ENCODE measurements around the gene AHRR. TPM values are rescaled to one million over a fixed set of nuclear protein-coding genes. Genes with fewer than 3 reads are reported as not detected.
"Not testable (repeated sequence)": the region's sequence is repeated elsewhere in the genome, so short reads cannot be mapped to it uniquely, and the experiment has no call there.

The AHRR gene
- 10 to 100 TPM in 1 of 2 donors, 1 to 10 TPM in 1; 1.9 to 17.7 TPM for total RNA-seq

GRCh38 chr5:321230-321725 is at the start of gene AHRR:
Gene AHRR, plus strand, starts transcription at chr5:321714. Its CDS starts 22,189 bp downstream, at chr5:343903.
- TF ChIP-seq POLR2AphosphoS5 (IDR thresholded peaks at IDR 0.05) = no peak
- peak in 1 of 4 experiments; percentile 24 for TF ChIP-seq CTCF (IDR thresholded peaks at IDR 0.05)
- H3K4me1 ChIP-seq (replicated peaks) = peaks cover 5% of the 10 kb centered on the region
- intact Hi-C loops (cut with DNase I) = no loop called here
- DNase-seq (ENCODE audit: low spot score) = peak; percentile 31
- peaks cover 10% of the 10 kb centered on the region for H3K27me3 ChIP-seq (replicated peaks; ENCODE audit: insufficient read depth)
- 1% methylated on average over 29 of the region's 51 CpGs for WGBS
- H3K36me3 ChIP-seq = no peaks in the 10 kb centered on the region
- H3K4me3 ChIP-seq = peak within 1 kb of the TSS; percentile 36 to 37
- H3K27ac ChIP-seq = no peak within 1 kb of the TSS
- H3K9me3 ChIP-seq = no peaks in the 10 kb centered on the region

- H3K9me3 ChIP-seq; H3K36me3 ChIP-seq; DNase-seq (ENCODE audit: low spot score); intact Hi-C loops (cut with DNase I); H3K4me1 ChIP-seq (replicated peaks); H3K27me3 ChIP-seq (replicated peaks; ENCODE audit: insufficient read depth): not testable (repeated sequence)
- H3K4me3 ChIP-seq = peak overlapping the region; percentile 86 to 99
- peak overlapping the region; percentile 81 to 87 for H3K27ac ChIP-seq
- 3% methylated on average over 34 of the region's 41 CpGs for WGBS
Observed at GRCh38 chr5:271828-272167, 49.7 kb upstream of the AHRR start.

- H3K4me1 ChIP-seq (replicated peaks); H3K27me3 ChIP-seq (replicated peaks; ENCODE audit: insufficient read depth); H3K4me3 ChIP-seq; H3K9me3 ChIP-seq; intact Hi-C loops (cut with DNase I); DNase-seq (ENCODE audit: low spot score); H3K27ac ChIP-seq; H3K36me3 ChIP-seq: not testable (repeated sequence)
- WGBS = 85% methylated on average over 9 of the region's 9 CpGs
Observed at GRCh38 chr5:273091-273490, 48.4 kb upstream of the AHRR start.

- H3K36me3 ChIP-seq; H3K4me3 ChIP-seq; intact Hi-C loops (cut with DNase I); H3K4me1 ChIP-seq (replicated peaks); H3K27ac ChIP-seq; H3K27me3 ChIP-seq (replicated peaks; ENCODE audit: insufficient read depth); H3K9me3 ChIP-seq; DNase-seq (ENCODE audit: low spot score): not testable (repeated sequence)
- WGBS = 84% methylated on average over 7 of the region's 7 CpGs
Observed at GRCh38 chr5:273491-273890, 48.0 kb upstream of the AHRR start.

GRCh38 chr5:274346-274745 is 47.2 kb upstream of the AHRR start:
- H3K4me1 ChIP-seq (replicated peaks); H3K27me3 ChIP-seq (replicated peaks; ENCODE audit: insufficient read depth); intact Hi-C loops (cut with DNase I); DNase-seq (ENCODE audit: low spot score); H3K27ac ChIP-seq; H3K36me3 ChIP-seq; H3K4me3 ChIP-seq; H3K9me3 ChIP-seq: not testable (repeated sequence)
- WGBS = 90% methylated on average over 7 of the region's 7 CpGs

GRCh38 chr5:278646-279045 is 42.9 kb upstream of the AHRR start:
- no peak overlapping the region for H3K4me3 ChIP-seq
- no peaks in the 10 kb centered on the region for H3K4me1 ChIP-seq (replicated peaks)
- H3K9me3 ChIP-seq = no peaks in the 10 kb centered on the region
- no peak for DNase-seq (ENCODE audit: low spot score)
- intact Hi-C loops (cut with DNase I) = no loop called here
- H3K27me3 ChIP-seq (replicated peaks; ENCODE audit: insufficient read depth) = no peaks in the 10 kb centered on the region
- no peak overlapping the region for H3K27ac ChIP-seq
- TF ChIP-seq POLR2AphosphoS5 (IDR thresholded peaks at IDR 0.05) (no peak), POLR2A (IDR thresholded peaks at IDR 0.05) (no peak), CTCF (IDR thresholded peaks at IDR 0.05) (no peak)
- 87% methylated on average over 9 of the region's 9 CpGs for WGBS
- H3K36me3 ChIP-seq = peaks cover 0 to 7% of the 10 kb centered on the region in 2 donors

- H3K36me3 ChIP-seq; intact Hi-C loops (cut with DNase I); H3K27me3 ChIP-seq (replicated peaks; ENCODE audit: insufficient read depth); H3K9me3 ChIP-seq; H3K4me1 ChIP-seq (replicated peaks); DNase-seq (ENCODE audit: low spot score); H3K27ac ChIP-seq; H3K4me3 ChIP-seq: not testable (repeated sequence)
- WGBS = 81% methylated on average over 14 of the region's 14 CpGs
Observed at GRCh38 chr5:279051-279665, 42.4 kb upstream of the AHRR start.
